RWPE2 (cell line): Measurements from ENCODE around the gene LPCAT1.

Experiments used
- ATAC-seq: fragments of 200-7000 bp; cut with Tn5 transposase; 3 replicates; pipeline ENCODE4 v1.9.1; 2021; ENCODE audit warnings: low read depth
- DNase-seq: peaks from one replicate; pipeline ENCODE4 v3.0.0-alpha.2; 2020; ENCODE audit warnings: low spot score
- H3K27ac ChIP-seq: fragments of 450-650 bp; 2 replicates; pipeline ENCODE4 v1.5.1; 2017; ENCODE audit warnings: mild to moderate bottlenecking; ENCODE audit not compliant: poor library complexity, severe bottlenecking
- H3K27me3 ChIP-seq: fragments of 250-450 bp; sonication (Bioruptor Pico); 2 replicates; pipeline ENCODE4 v1.5.1; 2021; ENCODE audit warnings: mild to moderate bottlenecking, moderate library complexity; ENCODE audit not compliant: insufficient read depth, poor library complexity, severe bottlenecking
- H3K36me3 ChIP-seq: fragments of 250-450 bp; sonication (Bioruptor Pico); 2 replicates; pipeline ENCODE4 v1.5.1; 2020; ENCODE audit warnings: low read depth, mild to moderate bottlenecking, moderate library complexity
- H3K4me1 ChIP-seq: fragments of 250-450 bp; sonication (Bioruptor Pico); 2 replicates; pipeline ENCODE4 v1.5.1; 2021; ENCODE audit warnings: mild to moderate bottlenecking, moderate library complexity; ENCODE audit not compliant: insufficient read depth, poor library complexity, severe bottlenecking
- H3K4me3 ChIP-seq: fragments of 250-450 bp; sonication (Bioruptor Pico); 2 replicates; pipeline ENCODE4 v1.5.1; 2021; ENCODE audit warnings: mild to moderate bottlenecking, moderate library complexity; ENCODE audit not compliant: severe bottlenecking
- H3K9me3 ChIP-seq: fragments of 250-450 bp; sonication (Bioruptor Pico); 2 replicates; pipeline ENCODE4 v1.5.1; 2021; ENCODE audit warnings: mild to moderate bottlenecking, moderate library complexity; ENCODE audit not compliant: severe bottlenecking
- TF ChIP-seq, protein P1 (sequence below): fragments of 450-650 bp; IDR thresholded peaks from one replicate; pipeline ENCODE4 v1.5.1; 2017; ENCODE audit warnings: mild to moderate bottlenecking, moderate library complexity; ENCODE audit not compliant: poor library complexity, severe bottlenecking

The LPCAT1 gene

DNA sequence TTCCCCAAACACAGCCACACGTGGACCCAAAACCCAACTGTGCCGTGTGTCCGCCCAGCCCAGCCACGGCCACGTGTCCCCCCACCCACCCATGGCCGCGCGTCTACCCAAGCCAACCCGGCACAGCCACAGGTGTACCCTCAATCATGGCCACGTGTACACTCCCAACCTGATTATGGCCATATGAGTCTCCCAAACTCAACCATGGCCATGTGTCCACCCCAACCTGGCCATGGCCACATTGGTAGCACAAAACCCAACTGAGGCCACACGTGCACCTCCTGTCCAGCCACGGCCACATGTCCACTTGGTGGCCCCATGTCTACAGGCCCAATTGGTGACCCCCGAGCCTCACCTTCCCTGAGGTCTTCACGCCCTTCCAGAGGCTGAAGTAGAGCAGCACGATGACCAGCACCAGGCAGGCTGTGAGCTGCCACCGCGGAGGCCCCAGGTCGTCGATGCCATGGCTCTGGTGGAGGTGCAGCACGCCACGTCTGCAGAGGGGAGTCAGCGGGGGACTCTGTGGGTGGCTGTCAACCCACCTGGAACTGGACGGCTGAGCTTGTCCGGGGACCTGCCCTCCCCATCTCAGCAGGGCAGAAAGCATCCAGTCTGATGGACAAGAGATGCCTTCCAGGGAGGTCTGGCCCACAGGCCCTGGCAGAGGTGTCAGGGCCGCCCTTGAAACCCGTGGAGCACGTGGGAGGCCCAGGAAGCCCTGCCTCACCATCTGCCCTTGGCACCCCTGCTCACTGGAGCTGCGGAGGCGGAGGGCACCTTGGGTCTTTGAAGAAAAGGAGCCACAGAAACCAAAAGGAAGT lies 102.0 kb downstream of the LPCAT1 start:
- Histone ChIP-seq H3K4me1 (no peaks in the 10 kb centered on the region), H3K4me3 (no peak overlapping the region), H3K27me3 (no peaks in the 10 kb centered on the region), H3K27ac (no peak overlapping the region), H3K36me3 (no peaks in the 10 kb centered on the region), H3K9me3 (no peaks in the 10 kb centered on the region)
- ATAC-seq (no peak), DNase-seq (peak; percentile 63)
- TF ChIP-seq, protein P1, sequence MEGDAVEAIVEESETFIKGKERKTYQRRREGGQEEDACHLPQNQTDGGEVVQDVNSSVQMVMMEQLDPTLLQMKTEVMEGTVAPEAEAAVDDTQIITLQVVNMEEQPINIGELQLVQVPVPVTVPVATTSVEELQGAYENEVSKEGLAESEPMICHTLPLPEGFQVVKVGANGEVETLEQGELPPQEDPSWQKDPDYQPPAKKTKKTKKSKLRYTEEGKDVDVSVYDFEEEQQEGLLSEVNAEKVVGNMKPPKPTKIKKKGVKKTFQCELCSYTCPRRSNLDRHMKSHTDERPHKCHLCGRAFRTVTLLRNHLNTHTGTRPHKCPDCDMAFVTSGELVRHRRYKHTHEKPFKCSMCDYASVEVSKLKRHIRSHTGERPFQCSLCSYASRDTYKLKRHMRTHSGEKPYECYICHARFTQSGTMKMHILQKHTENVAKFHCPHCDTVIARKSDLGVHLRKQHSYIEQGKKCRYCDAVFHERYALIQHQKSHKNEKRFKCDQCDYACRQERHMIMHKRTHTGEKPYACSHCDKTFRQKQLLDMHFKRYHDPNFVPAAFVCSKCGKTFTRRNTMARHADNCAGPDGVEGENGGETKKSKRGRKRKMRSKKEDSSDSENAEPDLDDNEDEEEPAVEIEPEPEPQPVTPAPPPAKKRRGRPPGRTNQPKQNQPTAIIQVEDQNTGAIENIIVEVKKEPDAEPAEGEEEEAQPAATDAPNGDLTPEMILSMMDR: no peak

GRCh38 chr5:1420211-1421195 lies 103.3 kb downstream of the LPCAT1 start:
- Histone ChIP-seq H3K4me1 (no peaks in the 10 kb centered on the region), H3K27ac (no peak overlapping the region), H3K4me3 (no peak overlapping the region), H3K36me3 (no peaks in the 10 kb centered on the region), H3K9me3 (no peaks in the 10 kb centered on the region), H3K27me3 (no peaks in the 10 kb centered on the region)
- DNase-seq (peak; percentile 66), ATAC-seq (peak; percentile 7; the same call in 1 of the 3 replicates)
- TF ChIP-seq, protein P1: no peak

DNA sequence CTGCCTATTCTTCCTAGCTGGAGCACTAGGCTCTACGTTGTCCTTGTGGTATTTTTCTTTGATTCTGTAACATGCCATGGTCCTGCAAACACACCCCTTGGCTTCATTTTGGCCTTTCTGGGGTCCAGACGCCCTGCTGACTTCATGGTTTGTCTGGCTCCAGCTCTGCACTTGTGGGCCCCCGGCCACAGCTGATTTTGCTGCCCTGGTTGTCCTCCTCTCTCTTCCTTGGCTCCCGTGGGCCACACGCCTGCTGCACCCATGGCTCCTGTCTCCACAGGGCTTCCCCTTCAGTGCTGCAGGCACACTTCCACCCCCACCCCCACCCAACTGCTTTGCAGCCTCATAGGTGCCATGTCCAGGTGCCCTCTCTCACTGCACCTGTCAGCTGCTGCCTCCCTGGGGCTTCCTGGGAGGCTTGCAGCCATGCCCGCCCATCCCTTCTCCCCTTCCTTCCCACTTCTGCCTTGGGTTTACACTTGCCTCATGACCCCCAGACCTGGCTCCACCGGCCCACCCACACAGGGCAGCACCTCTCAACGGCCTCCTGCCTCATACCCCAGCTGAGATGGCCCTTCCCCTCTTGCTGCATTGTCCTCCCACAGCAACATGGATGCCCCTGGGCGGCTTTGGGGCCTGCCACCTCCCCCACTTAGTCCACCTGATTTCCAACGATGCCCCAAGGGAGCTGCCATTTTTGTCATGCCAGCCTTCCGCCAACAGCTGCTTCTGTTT lies 104.1 kb downstream of the LPCAT1 start:
- no peaks in the 10 kb centered on the region for H3K9me3 ChIP-seq
- DNase-seq: peak; percentile 51
- no peak overlapping the region for H3K4me3 ChIP-seq
- H3K36me3 ChIP-seq: no peaks in the 10 kb centered on the region
- TF ChIP-seq, protein P1: no peak
- ATAC-seq: no peak
- no peaks in the 10 kb centered on the region for H3K4me1 ChIP-seq
- H3K27ac ChIP-seq: no peak overlapping the region
- no peaks in the 10 kb centered on the region for H3K27me3 ChIP-seq

DNA sequence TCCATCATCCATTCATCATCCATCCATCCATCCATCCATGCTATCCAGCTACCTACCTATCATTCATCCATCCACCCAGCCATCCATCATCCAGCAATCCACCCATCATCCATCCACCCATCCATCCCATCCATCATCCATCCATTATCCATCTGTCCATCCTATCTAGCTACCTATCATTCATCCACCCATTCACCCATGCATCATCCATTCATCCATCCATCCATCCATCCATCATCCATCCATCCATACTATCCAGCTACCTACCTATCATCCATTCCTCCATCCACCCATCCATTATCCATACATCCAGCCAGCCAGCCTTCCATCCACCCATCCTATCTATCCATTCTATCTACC lies 104.9 kb downstream of the LPCAT1 start:
- ATAC-seq: no peak
- H3K9me3 ChIP-seq: no peaks in the 10 kb centered on the region
- H3K27ac ChIP-seq: no peak overlapping the region
- no peaks in the 10 kb centered on the region for H3K27me3 ChIP-seq
- DNase-seq: no peak
- no peaks in the 10 kb centered on the region for H3K4me1 ChIP-seq
- H3K4me3 ChIP-seq: no peak overlapping the region
- no peaks in the 10 kb centered on the region for H3K36me3 ChIP-seq
- TF ChIP-seq, protein P1: no peak
